Gastroesophageal sphincter (tissue), 3 donors: ENCODE data around the gene PSMA5.

Experiments
- CTCF ChIP-seq, 4 experiments: fragments of 200-600 bp in 2 of 4; fragments of 450-650 bp in 2 of 4; sonication (generic) in 1 of 4; IDR thresholded peaks; one replicate each; pipeline ENCODE4 v1.5.1; 2017 to 2019; ENCODE audit warnings: antibody characterized with exemption in 4 of 4, mild to moderate bottlenecking in 2 of 4, moderate library complexity in 2 of 4
- EP300 ChIP-seq: sonication (generic); formaldehyde crosslinking; IDR thresholded peaks from one replicate; pipeline ENCODE4 v1.6.1; 2017; ENCODE audit warnings: antibody characterized with exemption, mild to moderate bottlenecking
- POLR2A ChIP-seq, 2 donors: fragments of 450-650 bp; IDR thresholded peaks; one replicate each; pipeline ENCODE4 v1.6.1; 2017; ENCODE audit warnings: antibody characterized with exemption in 2 of 2, mild to moderate bottlenecking in 2 of 2, moderate library complexity in 1 of 2
- POLR2AphosphoS5 ChIP-seq: sonication (generic); formaldehyde crosslinking; IDR thresholded peaks from one replicate; pipeline ENCODE4 v1.6.1; 2017; ENCODE audit warnings: antibody characterized with exemption

- TF ChIP-seq POLR2A (IDR thresholded peaks at IDR 0.05) (no peak), EP300 (no peak), CTCF (IDR thresholded peaks at IDR 0.05) (no peak), POLR2AphosphoS5 (no peak)
Measured at GRCh38 chr1:109398343-109399225, 27.7 kb downstream of the PSMA5 start.
